Smooth muscle cell of the brain vasculature (primary cell): ENCODE measurements around the gene RASA3.

Source experiments
- DNase-seq: peaks from one replicate; pipeline ENCODE4 v3.0.0-alpha.2; 2012; ENCODE audit warnings: low read depth, low spot score

The RASA3 gene

DNA sequence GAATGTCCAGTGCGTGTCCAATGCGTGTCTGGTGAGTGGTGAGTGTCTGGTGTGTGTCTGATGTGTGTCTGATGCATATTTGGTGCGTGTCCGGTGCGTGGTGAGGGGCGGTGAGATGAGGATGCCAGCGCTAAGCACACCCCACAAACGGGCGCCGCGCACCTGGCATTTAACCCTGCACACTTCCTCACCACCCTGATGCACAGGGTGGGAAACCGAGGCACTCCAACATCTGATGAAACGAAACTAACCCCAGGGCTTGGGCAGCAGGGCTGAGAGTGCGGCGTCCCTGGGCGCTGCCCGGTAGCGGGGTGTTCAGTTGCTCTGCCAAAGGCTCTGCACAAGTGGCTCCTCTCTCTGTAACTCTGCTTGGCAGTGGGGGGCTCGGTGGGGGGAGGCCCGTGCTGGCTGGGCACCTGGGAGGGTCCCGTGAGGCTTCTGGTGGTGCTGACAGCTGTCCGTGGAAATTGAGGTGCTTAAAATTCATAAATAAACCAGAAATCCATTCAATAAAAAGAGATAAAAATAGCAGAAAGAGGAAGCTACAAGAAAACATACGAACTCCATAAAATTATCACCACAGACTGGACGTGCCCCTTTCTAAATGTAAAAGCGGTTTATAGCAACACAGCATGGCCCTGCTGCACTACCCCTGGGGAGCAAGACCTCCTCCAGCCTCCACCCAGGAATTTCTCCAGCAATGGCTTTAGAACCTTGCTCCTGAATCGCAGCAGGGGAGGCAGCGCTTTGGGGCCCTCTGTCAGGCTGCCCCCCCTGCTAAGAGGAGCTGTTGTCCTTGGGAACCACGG is 76.0 kb downstream of the RASA3 start:
- DNase-seq, result no peak

DNA sequence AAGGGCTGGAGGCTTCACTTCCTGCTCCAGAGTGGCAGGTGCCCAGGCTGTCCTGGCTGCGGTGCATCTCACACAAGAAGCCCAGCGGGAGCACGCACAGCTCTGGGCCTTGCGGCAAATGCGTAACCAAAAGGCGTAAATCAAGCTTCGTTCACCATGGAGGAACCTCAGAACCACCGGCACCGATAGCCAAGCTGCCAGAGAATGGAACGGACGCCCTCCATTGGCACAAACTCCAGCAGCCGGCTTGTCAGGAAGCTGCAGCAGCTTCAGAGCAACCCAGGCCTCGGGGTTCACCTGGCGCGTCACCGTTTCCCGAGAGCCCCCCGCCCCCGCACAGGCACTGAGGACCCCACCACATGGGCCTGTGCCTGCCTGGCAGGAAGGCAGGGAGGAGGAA is 76.7 kb downstream of the RASA3 start:
- DNase-seq, result no peak

DNA sequence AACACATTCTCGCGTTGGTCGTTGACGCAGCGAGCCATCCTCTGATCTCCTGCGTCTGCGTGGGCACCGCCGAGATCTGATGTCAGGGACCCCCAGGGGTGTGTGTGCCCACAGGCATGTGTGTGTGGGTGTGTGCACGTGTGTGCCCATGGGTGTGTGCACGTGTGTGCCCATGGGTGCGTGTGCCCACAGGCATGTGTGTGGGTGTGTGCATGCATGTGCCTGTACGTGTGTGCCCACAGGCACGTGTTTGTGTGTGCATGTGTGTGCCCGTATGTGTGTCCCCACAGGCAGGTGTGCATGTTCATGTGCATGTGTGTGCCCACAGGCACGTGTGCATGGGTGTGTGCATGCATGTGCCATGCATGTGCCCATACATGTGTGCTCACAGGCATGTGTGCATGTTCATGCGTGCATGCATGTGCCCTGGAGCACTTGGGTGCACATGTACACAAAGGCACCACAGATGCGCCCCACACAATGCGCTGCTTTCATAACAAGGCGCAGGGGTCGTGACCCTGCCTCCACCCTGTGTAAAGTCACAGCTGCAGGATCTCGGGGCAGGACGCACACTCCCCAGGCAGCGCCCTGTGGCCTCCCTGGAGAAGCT is 77.5 kb downstream of the RASA3 start:
- DNase-seq, result no peak

DNA sequence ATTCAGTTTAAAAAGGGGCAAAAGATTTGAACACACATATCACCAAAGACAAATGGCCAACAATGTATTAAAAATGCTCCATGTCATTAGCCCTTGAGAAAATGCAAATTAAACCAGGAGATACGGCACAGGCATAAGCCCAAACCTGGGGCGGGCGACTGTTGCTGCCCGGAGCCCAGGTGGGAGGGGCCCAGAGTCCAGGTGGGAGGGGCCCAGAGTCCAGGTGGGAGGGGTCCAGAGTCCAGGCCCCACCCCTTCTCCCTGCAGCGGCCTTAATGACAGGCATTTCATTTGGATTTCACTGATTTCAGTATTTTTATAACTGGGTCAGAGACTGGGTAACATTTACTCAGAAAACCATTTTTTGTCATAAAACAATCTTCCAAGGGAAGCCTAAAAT is 78.2 kb downstream of the RASA3 start:
- no peak for DNase-seq

DNA sequence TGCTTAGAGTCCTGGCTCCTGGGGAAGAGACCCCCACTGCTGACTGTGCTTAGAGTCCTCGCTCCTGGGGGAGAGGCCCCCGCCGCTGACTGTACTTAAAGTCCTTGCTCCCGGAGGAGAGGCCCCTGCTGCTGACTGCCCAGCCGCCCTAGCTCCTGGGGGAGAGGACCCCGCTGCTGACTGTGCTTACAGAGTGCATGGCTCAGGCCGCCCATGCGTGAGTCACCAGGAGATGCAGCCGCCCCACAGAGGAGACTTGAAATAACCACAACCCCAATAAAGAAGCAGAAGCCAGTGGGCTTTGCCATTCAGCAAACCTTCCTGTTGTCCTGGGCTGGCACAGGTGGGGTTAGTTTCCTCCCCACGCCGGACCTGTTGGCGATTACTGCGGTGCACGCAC is 79.4 kb downstream of the RASA3 start:
- no peak for DNase-seq

DNA sequence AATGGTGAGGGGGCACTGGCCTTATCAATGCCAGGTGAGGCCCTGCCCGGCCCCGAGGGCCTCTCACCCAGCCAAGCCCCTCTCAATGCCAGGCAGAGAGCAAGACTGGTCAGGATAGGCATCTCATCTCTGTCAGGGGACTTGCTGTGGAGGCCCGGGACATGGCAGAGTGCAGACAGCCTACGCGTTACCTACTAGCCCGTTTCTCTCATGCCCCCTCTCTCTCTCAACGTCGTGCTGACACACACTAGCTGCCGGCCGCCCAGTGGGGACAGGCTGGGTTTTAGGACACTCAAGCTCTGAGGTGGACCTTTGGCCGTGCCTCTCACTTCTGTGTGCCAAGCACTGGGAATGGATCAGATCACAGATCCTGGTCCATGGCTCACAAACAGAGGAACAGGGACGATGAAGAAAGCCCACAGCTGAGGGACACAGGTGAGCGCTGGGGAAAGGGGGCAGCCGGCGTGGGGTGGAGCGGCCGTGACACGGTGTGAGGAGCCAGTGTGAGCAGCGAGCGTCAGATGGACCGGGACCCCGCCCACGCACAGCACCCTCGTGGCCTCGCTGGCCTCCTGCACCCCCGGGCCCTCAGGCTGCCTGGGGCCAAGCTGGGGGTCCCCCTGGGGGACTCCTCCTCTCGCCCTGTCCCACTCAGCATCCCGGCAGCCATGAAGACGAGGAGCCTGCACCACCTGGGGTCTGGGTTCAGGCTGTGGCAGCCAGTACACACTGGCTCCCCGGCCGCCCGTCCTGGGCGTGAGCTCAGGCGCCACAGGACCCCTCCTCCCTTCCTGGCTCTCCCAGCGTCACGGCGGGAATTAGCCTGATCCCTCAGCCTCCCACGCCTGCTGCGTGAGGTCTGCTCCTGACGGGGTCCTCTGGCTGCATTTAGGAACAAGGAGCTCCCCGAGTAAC is 81.6 kb downstream of the RASA3 start:
- no peak for DNase-seq

DNA sequence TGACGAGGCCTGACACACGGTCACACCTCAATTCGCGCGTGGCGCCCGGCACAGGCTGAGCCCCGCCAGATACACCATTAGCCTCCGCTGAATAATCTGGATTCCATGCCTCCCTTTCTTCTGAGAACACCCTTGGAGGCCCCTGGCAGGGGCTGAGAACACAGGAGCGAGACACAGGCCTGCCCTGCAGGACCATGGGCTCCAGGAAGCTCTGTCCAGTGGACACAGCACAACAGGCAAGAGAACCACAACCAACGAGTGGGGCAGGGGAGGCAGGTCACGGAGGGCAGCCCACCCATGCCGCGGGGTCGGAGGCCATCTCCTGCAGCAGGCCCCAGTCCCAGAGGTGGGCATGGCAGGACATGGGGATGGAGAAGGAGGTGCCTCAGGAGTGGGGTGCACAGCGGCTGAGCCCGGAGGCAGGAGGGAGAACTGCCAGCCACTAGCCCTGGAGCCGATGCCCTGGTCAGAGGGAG is 82.8 kb downstream of the RASA3 start:
- DNase-seq, result no peak

DNA sequence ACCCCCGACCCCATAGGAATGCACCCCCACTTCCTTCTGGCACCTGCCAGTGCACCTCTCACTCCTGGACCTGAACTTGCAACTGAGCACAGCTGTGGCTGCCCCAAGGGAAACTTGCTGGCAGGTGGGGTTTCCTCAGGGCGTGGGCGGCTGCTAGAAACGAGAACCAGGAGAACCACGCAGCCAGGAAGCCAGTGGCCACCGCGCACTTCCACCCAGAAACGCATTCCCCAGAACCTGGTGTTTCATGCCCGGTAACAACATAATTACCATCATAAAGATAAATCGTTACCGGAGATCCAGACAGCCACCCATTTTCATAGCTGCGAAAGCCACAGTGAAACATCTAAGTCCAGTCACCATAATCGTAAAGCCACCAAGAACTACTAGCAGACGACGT is 83.4 kb downstream of the RASA3 start:
- no peak for DNase-seq

DNA sequence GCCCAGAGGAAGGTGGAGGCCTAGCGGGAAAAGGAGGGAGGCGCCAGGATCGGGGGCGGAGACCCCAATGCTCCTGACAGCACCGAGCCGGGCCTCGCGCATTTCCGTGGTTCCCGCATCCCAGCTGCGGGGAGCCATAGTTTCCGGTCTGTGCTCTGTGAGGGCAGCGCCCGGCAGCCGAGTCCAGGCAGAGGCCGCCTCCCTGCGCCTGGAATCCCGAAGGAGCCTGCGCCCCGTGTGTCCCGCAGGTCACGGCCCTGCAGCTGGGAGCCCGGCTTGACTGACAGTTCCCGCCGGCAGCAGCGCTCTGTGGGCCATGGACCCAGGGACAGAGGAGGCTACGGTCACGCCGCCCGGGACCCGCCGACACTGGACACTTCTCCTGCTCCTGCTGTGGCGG is 84.0 kb downstream of the RASA3 start:
- no peak for DNase-seq

DNA sequence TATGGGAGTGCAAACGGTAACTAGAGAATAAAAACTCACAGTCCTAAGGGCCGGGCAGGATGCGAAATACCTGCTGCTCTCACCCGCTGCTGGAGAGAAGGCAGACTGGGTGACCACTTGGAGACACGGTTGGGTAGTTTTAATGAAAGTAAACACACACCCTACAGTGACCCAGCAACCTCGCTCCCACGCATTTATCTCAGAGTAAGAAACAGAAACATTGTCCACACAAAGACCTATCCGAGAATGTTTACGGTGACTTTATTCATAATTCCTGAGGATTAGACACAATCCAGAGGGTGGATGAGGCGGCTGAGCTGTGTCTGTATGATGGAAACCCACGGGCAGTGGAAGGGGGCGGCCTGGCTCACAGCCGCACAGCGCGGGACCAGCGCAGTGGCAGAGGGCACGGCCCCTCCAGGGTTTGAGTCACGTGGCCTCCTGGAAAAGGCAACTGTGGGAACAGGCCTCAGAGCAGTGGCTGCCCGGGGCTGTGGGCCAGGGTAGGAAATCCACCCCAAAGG is 85.0 kb downstream of the RASA3 start:
- no peak for DNase-seq

DNA sequence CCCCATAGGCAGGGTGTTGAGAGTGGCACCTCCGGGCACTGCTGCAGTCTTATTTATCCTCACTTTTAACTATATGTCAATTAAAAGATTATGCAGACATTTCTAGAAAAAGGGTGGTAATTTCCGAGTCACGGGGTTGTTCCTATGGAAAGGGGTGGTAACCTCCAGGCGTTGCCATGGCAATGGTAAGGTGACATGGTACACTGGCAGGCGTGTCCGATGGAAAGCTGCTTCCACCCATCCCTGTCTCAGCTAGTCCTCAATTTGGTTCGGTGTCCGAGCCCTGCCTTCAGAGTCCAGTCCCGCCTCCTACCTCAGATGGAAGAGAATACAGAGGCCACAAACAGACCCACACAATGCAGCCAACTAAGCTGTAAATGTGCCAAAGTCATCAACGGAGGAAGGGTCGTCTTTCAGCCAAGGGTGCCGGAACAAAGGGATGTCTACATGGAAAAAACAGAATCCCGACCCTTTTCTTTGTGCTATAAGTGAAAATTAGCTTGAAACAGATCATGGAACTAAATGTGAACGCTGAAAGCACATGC is 85.9 kb downstream of the RASA3 start:
- DNase-seq, result no peak

DNA sequence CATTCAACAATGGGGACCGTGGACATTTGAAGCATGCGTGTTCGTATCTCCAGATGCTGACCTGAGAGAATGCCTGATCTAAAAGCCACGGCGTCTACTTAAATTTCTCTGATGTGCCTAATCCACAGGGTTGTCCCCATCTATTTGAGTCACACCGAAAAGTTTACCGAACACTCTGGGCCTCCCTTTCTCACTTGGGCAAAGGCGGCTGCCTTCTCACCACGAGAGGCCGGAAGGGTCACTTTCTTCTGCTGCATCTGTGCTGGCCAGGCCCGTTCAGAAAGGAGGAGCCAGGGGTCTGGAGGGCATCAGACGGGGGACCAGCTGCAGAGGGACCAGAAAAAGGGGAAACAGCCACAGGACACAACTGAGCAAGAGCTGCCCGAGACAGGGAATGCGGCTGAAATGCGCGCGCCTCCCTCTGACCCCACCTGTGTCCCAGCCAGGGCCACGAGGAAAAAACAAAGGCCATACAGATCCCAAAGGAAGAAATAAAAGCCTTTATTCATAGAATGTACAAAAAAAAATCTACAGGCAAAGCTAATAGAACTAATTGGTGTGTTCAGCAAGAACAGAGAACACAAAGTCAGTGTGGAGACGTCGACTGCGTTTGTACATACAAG is 87.2 kb downstream of the RASA3 start:
- DNase-seq, result no peak

DNA sequence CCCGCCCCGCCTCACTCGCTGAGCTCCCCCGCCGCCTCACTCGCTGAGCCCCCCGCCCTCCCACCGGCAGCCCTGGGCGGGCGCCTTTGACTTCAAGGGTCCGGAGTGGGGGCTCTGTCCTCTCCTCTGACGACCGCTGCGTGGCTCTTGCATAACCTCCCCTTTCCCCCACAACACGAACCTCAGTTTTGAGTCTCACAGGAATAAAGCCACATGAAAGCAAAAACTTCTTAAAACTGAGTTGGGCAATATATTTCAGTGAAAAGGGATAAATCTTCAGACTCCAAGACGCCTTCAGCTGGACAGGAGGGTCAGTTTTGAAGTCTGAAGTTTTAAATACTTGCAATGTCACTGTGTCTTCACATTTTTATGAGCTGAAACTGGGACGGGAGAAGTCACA is 87.9 kb downstream of the RASA3 start:
- DNase-seq, result no peak

DNA sequence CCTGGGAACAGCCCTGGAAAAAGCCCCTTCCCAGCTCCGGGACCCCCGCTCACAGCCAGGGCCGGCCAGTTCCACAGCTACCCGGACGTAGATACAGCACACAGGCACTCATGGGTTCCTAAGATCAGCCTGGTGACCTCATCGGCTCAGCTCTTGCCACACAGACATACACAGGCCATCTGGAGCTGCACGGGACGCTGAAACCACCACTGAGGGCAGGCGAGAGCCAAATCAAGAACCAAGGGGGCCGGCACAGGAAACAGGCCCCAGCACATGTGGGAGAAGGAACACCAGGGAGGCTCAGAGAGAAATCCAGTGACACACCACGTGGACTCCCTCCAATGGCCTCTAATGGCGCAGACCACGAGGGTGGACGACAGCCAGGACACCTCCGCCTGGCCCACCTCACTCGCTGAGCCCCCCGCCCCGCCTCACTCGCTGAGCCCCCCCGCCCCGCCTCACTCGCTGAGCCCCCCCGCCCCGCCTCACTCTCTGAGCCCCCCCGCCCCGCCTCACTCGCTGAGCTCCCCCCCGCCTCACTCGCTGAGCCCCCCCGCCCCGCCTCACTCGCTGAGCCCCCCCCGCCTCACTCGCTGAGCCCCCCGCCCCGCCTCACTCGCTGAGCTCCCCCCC is 88.9 kb downstream of the RASA3 start:
- DNase-seq, result no peak

DNA sequence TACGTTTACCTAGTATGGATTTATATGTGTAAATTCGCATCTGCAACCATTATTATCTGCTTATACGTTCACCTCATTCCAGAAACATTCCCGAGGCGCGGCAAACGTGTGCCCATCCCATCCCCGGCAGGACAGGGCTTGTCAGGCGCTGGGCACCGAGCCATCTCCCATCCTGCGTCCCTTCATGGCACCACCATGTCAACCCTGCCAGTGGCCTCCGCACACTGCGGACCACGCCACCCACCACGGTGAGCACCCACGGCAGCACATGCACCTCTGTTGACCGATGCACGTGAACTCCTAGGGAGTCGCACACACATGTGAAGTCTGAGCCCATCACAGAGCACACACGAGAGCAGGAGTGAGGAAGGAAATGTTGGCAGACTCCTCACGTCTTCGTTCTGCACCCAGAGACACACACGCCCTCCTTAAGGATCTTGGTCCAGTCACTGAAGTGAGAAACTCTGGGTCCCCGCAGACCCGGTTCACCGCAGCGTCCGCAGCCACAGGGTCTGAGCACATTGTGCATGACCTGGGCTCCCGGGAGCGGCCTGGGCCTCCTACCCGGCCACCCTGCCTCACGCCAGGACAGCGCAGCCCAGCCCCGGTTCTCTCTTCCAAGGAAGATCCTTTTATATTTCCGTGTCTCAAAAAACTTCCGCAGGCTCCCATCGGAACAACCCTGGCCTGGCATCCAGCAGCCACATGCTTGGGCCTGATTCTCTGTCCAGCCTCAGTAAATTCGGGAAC is 90.2 kb downstream of the RASA3 start:
- no peak for DNase-seq

DNA sequence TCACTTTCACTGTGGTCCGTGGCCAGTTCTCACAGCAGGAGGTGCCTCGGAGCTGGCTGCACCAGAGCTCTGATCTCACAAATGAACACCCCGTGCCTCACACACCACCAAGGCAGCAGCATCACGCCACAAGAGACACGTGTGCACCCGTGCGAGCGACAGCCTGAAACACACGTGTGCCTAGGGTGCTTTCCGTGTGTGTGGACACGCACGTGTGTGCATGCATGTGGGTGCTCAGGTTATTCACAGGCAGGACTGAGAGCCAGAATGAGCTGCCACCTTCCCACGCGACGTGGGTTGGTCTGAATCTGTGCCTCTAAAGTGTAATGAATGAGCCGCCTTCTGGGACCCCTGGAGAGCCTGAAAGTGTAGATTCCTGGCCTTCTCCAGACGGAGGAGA is 90.9 kb downstream of the RASA3 start:
- no peak for DNase-seq

DNA sequence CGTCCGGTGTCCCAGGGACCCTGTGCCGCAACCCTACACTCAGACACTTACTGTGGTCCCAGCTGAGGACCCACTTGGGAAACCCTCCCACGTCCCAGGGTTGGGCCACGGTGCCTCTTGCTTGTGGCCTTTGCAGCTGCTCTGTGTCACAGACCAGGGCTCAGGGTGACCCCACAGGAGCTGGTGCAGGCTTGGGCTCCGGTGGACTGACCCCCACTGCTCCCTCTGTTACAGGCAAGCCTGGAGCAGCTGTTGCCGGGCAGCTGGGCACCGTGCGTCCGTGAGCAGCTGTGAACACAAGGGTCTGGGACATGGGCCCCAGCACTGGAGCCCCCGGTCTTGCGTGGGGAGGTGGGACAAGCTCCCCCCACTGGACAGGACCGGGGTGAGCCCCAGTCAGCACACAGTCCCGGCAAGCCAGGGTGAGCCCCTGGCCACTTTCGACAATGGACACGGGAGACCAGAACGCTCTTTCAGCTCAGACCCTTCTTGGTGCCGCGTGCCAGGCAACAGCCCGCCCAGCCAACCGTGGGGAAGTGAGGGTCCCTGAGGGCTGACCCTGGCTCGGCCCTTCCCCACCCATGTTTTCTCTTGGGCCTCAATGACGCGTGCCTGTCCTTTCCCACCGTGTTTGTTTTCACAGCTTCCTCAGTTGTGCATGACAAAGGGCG is 92.8 kb downstream of the RASA3 start:
- DNase-seq, result no peak

DNA sequence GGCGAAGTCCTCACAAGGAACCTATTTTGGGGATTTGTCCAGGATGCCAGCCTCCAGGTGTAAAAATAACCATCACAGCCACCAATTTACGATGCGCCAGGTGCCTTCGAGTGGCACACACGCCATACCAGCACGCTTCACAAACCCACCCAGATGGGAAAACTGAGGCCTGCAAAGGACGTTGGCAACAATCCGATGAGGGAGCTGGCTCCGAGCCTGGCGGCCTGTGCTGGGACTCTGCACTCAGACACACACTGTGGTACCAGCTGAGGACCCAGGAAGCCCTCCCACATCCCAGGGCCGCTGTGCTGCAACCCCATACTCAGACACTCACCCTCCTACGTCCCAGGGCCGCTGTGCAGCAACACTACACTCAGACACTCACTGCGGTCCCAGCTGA is 93.5 kb downstream of the RASA3 start:
- no peak for DNase-seq

DNA sequence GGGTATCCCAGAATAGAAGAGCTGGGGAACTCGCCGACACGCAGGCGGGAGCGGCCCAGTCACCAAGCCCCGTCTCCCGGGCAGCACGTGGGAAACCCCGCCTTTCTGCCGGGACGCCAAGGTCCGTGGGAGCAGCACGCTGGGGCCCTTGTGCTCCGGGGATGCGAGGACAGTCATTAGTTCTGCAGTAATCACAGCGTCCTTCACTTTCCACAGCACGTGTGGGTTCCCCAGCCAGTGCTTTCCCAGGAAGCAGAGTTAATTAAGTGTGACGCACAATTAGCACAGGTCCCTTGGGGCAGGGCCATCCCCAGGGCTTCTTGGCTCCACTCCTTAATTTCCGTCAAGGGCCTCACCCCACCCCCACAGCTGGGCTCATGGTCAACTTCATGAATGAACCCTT is 94.2 kb downstream of the RASA3 start:
- DNase-seq, result no peak

DNA sequence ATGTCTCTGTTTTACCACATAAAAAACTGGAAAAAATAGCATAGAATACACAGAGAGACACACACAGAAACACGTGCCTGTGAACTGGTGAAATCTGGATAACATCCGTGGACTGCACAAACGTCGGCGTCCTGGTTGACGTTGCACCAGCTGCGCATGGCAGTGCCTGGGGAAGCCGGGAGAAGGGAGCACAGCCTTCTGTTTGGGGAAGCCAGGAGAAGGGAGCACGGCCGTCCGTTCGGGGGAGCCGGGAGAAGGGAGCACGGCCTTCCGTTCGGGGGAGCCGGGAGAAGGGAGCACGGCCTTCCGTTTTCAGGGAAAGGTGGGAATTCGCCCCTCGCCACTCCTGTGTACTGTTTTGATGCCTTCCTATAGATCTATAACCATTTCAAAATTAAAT is 94.7 kb downstream of the RASA3 start:
- DNase-seq, result no peak
